ENCODE results near the gene LCN9. TPM values are rescaled to one million over a fixed set of nuclear protein-coding genes. Genes with fewer than 3 reads are reported as not detected.

Gene LCN9
- polyA plus RNA-seq, 3 donors = 0.08 TPM; not detected in 2

DNA sequence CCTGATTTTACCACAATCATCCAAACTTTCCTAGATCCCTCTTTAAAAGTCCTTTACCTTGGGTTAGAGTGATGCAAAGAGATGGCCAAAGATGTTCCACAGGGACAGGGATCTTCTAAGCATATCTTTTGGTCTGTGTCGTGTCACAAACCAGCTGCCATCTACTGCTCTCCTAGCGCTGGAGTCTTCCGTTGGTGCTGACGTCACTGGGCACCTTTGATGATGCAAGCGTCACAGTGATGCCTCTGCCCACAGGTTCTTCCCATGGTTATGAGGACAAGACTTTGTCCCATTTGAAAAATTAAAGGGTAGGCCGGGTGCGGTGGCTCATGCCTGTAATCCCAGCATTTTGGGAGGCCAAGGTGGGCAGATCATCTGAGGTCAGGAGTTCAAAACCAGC lies 22.1 kb upstream of the LCN9 start:
- no peak overlapping the region for H3K27ac ChIP-seq (ENCODE audit: low read depth, low read length)
- 78 to 88% (median 83%) methylated on average over 7 of the region's 7 CpGs for WGBS, 3 donors

DNA sequence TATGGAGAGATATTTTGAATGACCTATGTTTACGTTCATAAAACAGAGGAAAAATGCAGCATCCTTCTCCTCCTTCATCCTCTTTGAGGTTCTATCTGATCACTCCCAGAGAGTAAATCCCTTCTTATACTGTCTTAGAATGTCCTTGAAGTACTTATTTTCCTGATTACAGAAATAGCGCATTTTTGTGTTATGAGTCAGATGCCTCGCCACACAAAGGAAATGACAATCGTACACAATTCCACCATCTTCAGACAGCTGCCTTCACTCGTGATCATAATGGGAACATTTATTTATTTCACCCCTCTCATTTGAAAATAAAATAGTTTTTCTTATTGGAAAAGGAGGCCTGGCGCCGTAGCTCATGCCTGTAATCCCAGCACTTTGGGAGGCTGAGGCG lies 21.4 kb upstream of the LCN9 start:
- 69 to 76% (median 71%) methylated on average over 8 of the region's 8 CpGs for WGBS, 3 donors

DNA sequence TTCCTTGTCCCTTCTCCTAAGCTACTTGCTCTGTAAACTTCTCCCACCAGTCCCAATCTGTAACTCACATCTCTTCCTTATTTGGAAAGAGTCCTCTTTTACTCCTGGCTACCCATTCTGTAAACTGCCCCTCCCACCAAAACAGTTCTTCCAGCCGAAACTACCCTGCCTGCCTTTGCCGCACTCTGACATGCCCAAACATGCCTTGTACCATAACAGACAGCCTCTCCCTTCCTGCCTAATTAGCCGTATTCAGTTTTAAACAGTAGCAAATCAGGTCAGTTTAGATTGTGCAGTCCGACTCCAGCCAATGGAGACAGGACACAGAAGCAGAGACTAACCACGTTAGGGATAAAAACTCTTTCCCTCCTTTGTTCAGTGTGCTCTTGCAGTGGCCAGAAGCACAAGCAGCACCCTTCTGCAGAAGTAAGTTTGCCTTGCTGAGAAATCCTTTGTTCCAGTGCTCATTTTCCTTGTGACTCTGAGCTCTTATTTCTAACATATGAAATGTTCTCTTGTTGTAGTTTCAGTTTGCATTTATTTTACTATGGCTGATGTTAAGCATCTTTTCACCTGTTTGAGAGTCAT lies 18.4 kb upstream of the LCN9 start:
- no peak overlapping the region for H3K27ac ChIP-seq (ENCODE audit: low read depth, low read length)
- WGBS, 3 donors = 77 to 85% (median 81%) methylated on average over 5 of the region's 5 CpGs

More for the DNA sequence above, 21.4 kb upstream of the LCN9 start:
- no peak overlapping the region for H3K27ac ChIP-seq (ENCODE audit: low read depth, low read length)

DNA sequence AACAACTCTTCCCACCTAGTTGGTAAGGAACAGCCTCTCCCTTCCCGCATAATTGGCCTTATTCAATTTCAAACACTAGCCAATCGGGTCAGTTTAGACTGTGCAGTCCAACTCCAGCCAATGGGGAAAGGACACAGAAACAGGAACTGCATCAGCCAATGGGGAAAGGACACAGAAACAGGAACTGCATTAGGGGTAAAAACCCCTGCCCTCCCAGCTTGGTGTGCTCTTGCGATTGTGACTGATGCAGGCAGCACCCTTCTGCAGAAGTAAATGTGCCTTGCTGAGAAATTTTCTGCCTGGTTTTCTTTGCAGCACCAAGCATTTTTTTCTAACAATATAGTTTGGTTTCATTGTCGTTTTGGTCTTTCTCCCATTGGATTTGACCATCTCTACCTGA lies 15.2 kb upstream of the LCN9 start:
- no peak overlapping the region for H3K27ac ChIP-seq (ENCODE audit: low read depth, low read length)
- WGBS, 3 donors = 76 to 91% (median 91%) methylated on average over 4 of the region's 4 CpGs

DNA sequence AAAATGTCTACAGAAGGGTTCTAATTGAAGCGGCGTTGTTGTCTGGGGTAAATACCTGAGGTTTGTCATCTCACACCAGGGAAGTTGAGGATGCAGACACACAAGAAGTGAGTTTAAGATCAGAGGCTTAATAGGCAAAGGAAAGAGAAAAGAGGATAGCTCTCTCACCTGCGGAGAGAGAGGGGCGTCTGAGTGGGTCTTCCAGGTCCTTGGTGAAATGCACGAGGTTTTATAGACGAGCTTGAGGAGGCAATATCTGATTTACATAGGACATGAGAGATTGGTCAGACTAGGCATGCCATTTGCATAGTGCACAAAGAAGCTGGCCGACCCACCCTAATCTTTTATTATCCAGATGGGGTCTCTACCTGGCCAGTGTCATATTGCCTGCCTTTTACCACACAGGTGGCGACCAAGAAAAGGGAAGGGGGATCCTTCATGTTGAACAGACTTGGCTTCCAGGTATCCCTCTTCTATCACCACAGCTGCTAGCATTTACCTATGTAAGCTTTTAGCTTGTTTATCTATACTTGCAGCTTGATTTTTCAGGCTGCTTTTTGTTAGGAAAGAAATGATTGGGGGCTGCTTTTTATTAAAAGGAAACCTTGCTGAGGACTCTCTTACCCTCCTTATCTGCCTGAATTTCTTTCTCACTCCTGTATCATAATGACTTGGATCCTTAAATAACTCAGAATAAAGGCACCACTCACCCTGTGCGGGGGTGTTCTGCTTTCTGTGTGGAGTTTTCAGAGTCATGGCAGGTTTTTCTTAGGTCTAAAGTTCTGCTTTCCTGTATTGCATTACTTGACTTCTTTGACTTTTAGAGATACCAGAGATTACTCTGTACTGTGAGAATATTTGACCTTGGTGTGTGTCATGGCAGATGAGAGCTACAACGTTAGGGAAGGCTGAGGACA lies 14.4 kb upstream of the LCN9 start:
- no peak overlapping the region for H3K27ac ChIP-seq (ENCODE audit: low read depth, low read length)
- WGBS, 3 donors = 75 to 83% (median 82%) methylated on average over 10 of the region's 10 CpGs

DNA sequence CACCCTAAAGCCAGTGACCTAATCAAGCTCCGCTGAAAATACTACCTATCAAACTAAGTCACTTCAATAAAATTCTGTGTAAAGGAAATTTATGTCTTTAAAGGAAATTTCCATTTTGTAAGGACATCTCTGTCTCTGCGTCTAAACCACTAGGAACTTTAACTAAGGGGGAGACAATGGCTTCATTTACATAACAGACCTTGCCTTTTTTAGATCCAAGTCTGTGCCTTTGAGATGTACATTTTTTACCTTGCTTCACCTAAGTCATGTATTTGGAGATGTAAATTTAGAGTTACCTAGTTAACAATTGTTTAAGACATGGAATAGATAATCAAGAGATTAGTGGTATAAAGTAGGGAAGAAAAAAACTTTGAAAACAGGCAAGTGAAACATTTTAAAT lies 13.6 kb upstream of the LCN9 start:
- H3K27ac ChIP-seq (ENCODE audit: low read depth, low read length) = no peak overlapping the region
- 60 to 76% (median 68%) methylated on average over 2 of the region's 2 CpGs for WGBS, 3 donors

DNA sequence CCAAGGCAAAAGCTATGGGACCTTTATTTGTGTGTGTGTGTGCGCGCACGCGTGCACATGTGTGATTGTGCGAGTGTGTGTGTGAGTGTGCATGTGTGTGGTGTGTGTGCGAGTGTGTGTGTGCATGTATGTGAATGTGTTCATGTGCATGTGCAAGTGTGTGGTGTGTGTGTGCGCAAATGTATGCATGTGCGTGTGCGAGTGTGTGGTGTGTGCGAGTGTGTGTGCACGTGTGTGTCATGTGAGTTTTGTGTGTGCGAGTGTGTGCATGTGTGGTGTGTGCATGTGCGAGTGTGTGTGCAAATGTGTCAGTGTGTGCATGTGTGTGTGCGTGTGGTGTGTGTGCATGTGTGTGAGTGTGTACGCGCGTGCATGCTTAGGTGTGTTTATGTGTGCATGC lies 12.7 kb upstream of the LCN9 start:
- no peak overlapping the region for H3K27ac ChIP-seq (ENCODE audit: low read depth, low read length)
- WGBS, 3 donors = 89 to 93% (median 93%) methylated on average over 17 of the region's 17 CpGs

DNA sequence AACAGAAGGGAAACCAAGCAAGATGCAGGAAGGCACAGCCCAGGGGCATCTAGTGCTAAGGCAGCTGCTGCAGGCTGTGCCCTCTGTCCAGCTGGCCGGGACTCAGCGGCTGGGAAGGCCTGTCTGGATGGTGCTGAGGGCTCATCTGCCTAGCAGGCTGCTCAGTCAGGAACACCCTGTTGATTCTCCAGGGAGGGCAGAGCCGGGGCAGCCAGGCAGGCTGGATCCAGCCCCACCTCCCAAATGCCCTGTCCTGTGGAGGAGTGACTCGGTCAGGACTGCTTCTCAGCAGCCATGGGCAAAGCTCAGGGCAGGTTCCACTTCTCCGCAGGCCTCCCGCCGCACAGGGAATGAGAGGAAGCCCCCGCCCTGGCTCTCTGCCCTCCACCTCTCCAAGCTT lies 7.8 kb upstream of the LCN9 start:
- 69 to 78% (median 77%) methylated on average over 7 to 8 of the region's 8 CpGs for WGBS, 3 donors

DNA sequence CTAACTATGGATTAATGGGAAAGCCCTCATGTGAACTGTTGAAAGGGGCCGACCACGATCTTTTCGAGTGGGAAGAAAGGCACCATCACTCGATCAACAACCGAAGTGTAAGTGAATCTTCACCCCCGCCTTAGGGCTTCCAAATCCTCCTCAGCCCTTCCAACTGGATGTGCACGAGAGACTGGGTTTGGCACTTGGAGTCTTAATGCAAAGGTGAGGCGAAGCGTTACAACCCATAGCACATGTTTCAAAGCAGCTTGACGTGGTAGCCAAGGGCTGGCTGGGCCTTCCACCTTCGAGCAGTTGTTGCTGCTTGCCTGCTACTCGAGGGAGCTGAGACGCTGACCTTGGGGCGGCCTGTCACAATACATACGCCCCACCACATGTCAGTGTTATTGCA lies 5.7 kb upstream of the LCN9 start:
- WGBS, 3 donors = 77 to 88% (median 87%) methylated on average over 15 of the region's 15 CpGs

More for the DNA sequence above, 7.8 kb upstream of the LCN9 start:
- no peak overlapping the region for H3K27ac ChIP-seq (ENCODE audit: low read depth, low read length)

DNA sequence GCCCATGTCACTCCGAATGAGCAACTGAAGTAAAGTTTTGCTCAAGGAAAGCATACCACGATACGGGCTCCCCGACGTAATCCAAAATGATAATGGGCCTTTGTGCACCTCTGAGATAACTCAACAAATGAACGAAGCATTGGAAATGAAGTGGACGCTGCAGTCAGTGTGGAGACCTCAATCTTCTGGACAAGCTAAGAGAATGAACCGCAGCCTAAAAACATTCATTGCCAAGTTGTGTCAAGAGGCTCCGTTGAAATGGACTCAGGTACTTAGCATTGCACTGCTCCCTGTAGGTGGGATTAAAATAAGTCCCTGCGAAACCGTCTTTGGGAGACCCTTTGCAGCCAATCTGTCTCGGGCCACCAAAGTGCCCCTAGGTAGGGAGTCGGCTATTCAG lies 3.9 kb upstream of the LCN9 start:
- 83 to 90% (median 89%) methylated on average over 13 of the region's 13 CpGs for WGBS, 3 donors
- no peak overlapping the region for H3K27ac ChIP-seq (ENCODE audit: low read depth, low read length)

More for the DNA sequence above, 5.7 kb upstream of the LCN9 start:
- no peak overlapping the region for H3K27ac ChIP-seq (ENCODE audit: low read depth, low read length)

DNA sequence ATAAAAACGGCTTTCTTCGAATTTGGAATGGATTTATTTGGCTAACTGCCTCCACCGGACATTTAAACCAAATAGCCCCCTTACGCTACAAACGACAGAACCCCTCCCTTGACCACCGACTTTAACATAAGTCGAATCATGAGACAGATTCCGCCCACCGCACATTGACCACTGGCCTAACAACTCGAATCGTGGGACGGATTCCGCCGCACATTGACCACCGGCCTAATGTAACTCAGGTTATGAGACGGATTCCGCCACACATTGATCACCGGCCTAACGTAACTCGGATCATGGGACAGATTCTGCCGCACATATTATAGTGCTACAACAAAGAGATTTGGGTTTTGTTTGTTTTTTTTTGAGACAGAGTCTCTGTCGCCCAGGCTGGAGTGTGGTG lies 2.7 kb upstream of the LCN9 start:
- WGBS, 3 donors = 89 to 92% (median 90%) methylated on average over 22 of the region's 22 CpGs
- H3K27ac ChIP-seq (ENCODE audit: low read depth, low read length) = no peak overlapping the region

DNA sequence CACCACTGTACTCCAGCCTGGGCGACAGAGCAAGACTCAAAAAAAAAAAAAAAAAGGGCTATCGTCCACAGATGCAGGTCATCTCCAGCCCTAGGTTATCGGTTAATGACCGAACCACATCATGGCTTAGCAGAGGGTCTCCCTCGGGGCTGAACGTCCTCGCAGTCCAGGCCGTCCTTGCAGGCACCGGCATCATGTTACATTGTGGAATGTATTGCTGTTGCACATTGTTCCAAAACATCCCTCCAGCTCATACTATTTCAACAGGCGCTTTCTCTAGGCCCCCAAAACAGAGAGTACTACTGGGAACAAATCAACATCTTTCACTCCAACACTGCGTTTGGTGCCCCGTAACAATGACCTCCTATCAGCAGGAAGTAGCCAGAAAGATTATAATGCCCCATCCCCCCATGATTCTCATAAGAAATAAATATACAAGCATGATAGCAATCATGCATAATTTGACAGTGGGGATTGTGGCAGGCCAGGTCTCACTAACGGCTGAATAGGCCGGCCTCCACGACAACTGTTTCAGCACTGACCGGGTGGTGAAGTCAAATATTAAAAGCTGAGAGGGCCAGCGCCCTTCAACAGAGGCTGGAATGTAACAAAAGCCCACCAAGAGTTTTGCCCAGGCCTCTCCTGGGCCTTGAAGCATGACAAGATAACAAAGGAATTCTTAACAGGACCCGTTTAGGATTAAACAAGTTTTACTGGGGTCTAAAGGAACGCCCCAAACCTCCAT lies 1.1 kb upstream of the LCN9 start:
- 44 to 56% (median 55%) methylated on average over 19 of the region's 19 CpGs for WGBS, 3 donors
- H3K27ac ChIP-seq (ENCODE audit: low read depth, low read length) = no peak overlapping the region

DNA sequence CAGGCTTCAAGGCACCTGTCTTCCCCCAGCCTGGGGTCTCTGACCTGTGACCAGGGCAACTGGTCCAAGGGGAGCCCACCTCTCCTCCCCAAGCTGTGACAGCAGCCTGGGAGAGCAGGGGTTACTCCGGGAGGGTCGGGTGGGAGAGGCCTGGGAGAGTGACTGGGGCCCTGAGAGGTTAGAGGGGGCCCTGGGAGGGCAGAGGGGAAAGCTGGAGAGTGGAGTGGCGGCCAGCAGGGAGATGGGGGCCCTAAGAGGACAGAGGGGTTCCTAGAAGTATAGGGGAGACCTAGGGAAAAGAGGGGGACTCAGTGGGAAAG lies 302 bp downstream of the LCN9 start:
- H3K27ac ChIP-seq (ENCODE audit: low read depth, low read length) = no peak overlapping the region
- 33 to 68% (median 64%) methylated on average over 2 to 3 of the region's 3 CpGs for WGBS, 3 donors

DNA sequence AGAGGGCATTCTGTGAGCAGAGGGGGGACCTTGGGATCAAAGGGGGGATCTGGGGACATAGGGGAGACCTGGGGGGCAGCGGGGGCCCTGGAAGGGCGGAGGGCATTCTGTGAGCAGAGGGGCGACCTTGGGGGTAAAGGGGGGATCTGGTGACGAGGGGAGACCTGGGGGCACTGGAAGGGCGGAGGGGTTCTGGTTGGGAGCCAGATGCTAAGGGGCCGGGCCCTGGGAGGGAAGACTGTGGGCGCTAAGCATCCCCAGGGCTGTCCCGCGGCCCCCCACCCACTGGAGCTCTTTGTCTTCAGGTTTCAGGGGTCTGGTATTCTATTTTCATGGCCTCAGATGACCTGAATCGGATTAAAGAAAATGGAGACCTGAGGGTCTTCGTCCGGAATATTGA lies 748 bp downstream of the LCN9 start:
- 69 to 87% (median 79%) methylated on average over 10 to 12 of the region's 12 CpGs for WGBS, 3 donors

DNA sequence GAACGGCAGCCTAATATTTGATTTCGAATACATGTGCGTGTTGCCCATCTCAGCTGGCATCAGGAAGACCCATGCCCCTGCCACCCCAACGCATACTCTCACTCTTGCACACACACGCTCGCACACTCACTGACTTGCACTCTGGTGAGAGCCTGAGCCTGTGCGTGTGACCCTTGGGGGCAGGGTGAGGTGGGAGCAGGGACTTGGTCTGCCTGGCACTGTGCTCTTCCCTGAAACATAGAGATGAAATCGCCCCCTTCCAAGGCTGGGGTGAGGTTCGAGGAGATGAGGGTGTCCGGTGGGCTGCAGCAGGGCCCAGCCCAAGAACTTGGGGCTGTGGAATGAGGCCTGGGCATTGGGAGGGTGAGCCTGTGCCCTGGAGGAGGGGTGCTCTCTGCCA lies 1.2 kb downstream of the LCN9 start:
- no peak overlapping the region for H3K27ac ChIP-seq (ENCODE audit: low read depth, low read length)
- 71 to 85% (median 83%) methylated on average over 10 of the region's 10 CpGs for WGBS, 3 donors

More for the DNA sequence above, 748 bp downstream of the LCN9 start:
- no peak overlapping the region for H3K27ac ChIP-seq (ENCODE audit: low read depth, low read length)

DNA sequence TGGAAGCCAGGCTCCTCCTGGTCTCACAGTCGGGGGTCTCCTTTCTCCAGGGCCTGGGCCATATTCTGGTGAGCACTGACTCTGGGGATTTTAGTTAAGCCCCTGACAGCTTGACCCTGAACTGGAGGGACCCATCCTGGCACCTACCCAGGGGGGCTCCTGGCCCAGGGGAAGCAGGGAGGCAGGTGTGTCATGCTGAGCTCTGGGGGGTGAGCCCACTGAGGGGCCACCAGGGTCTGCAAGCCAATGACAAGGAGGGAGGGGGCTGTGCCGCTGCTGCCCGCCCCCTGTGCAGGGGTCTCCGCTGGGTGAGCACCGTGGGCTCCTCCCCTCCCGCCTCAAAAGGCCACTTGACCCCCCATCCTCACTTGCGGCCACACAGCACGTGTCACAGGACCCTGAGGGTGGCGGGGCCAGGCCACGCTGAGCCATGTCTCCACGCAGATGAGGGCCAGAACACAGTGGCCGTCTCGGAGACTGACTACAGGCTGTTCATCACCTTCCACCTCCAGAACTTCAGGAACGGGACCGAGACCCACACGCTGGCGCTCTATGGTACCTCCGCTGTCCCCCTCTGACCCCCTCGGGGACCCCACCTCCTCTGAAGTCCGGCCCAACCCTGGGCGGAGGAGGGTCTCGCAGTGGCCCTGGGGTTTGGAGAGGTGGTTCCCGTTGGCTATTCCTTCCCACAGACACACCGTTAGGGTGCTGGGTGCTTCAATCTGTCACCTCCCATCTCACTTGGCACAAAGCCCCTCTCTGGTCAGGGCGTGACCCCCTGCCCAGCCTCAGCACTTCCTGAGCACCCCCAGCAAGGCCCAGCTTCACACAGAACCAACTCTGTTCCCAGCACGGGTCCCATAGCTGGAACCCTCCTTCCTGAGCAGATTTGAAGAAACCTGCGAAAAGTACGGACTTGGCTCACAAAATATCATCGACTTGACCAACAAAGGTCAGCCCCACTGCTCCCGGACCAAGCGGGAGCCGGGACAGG lies 2.0 kb downstream of the LCN9 start:
- 67 to 80% (median 78%) methylated on average over 27 to 32 of the region's 32 CpGs for WGBS, 3 donors
- no peak overlapping the region for H3K27ac ChIP-seq (ENCODE audit: low read depth, low read length)

DNA sequence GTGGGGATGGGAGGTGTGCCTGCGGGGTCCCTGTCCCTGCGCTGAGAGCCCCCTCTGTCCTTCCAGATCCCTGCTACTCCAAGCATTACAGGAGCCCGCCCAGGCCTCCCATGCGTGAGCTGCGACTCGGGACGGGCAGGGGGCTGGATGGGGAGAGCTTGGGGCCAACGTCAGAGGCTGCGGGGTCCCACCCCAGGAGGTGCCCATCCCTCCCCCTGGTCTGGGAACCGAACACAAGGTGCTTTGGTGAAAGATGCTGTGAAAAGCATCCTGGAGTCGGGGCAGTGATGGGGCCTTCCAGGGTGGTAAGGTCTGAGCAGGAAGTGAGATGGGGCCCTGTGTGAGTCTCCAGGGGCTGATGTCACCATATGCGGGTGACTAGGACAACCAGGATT lies 2.7 kb downstream of the LCN9 start:
- H3K27ac ChIP-seq (ENCODE audit: low read depth, low read length) = no peak overlapping the region
- WGBS, 3 donors = 68 to 82% (median 77%) methylated on average over 10 to 12 of the region's 12 CpGs
